GM12865 (cell line): ENCODE results near the gene DCTN3.

Source experiments
- DNase-seq: peaks from one replicate; pipeline ENCODE4 v3.0.0; 2010; ENCODE audit warnings: low read depth
- H3K4me3 ChIP-seq: 2 replicates; pipeline ENCODE4 v1.5.1; 2011; ENCODE audit warnings: mild to moderate bottlenecking, low read depth, low read length, control low read depth
- TF ChIP-seq, protein P1 (sequence below): IDR thresholded peaks from 2 replicates; pipeline ENCODE4 v1.5.1; 2011; ENCODE audit warnings: low read length, control low read depth, low read depth, inconsistent platforms; ENCODE audit not compliant: insufficient read depth; ENCODE audit errors: missing control alignments

Gene DCTN3

DNA sequence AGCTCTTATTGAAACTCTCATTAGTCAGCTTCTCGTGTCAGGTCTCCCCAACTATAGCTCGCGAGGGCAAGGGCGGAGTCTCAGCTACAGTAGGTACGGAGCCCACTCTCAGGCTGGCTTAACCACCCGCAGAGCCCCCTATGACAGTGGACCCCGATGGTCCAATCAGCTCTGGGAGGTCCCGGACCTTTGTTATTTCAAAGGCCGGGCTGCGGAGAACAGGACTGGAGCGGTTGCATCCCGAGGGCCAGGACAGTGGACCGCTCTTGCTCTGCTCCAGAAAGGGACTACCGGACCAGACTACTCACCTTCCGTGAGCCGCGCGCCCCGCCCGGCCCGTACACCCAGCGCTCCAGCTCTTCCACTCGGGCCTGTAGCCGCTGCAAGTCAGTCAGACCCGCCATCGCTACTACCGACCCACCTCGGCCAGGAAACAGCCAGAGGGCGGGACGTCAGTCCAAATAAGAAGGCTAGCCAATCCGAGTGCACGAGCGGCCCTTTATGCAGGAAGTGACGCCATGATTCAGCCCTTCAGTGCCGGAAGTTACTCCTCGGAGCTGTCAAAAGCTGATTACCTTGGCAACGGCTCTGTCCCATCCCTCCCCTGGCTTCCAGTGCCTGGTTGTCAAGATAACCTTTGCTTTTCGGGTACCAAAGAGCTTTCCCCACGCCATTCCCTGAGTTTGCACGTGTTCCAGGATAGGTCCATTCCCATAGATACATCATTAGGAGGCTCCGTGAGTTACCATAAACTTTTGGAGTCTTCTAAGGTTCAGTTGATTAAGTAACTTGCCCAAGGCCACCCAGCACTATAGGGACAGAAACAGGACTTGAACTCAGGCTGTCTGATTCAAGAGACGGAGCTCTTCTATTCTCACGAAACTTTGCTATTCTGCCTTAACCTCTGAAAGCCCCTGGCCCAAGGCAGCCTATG is at the start of gene DCTN3:
Gene DCTN3 (minus strand): TSS at position 435 of the 934 bp plus-strand sequence. CDS start 31 bp downstream, at position 404.
- TF ChIP-seq, protein P1, sequence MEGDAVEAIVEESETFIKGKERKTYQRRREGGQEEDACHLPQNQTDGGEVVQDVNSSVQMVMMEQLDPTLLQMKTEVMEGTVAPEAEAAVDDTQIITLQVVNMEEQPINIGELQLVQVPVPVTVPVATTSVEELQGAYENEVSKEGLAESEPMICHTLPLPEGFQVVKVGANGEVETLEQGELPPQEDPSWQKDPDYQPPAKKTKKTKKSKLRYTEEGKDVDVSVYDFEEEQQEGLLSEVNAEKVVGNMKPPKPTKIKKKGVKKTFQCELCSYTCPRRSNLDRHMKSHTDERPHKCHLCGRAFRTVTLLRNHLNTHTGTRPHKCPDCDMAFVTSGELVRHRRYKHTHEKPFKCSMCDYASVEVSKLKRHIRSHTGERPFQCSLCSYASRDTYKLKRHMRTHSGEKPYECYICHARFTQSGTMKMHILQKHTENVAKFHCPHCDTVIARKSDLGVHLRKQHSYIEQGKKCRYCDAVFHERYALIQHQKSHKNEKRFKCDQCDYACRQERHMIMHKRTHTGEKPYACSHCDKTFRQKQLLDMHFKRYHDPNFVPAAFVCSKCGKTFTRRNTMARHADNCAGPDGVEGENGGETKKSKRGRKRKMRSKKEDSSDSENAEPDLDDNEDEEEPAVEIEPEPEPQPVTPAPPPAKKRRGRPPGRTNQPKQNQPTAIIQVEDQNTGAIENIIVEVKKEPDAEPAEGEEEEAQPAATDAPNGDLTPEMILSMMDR: no peak
- H3K4me3 ChIP-seq: peak within 1 kb of the TSS; percentile 86
- DNase-seq: peak; percentile 96

DNA sequence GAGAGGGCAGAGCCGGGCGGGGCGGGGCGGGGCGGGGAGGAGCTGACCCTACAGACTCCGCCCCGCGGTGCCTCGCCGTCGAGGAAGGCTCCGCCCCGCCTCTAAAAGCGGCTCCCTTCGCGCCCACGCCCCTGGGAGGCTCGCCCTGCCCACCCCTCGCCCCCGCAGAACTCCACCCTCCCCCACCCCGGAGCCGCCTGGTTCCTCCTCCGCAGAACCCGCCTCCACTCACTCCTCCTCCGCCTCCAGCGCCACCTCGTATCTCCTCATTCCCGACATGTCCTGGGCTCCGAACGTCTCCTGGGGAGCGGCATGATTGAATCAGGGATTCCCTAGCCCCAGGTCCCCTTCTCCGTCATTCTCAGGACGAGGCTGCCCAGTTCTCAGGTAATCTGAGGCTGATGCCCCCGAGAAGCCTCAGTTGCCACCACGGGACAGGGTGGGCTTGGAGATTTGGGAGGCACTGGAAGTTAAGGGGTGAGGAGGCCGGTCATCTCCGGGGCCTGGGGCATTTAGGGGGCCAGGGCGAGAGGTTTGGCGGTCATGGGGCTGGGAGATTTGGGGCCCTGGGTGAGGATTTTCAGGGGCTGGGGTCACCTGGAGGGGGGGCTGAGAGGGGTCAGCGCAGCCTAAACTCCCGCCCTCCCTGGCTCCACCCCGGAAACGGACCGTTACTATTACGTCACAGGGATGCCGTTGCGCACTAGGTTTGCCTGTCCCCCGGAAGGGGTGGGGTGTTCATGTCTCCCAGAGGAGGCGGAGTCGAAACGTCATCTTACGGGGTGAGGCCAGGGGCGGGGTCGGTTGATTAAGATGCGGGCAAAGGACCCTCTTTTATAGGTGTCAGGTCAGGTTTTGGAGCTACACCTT is 45.3 kb upstream of the DCTN3 start:
- peak; percentile 91 for DNase-seq
- TF ChIP-seq, protein P1: no peak
- peak overlapping the region; percentile 81 for H3K4me3 ChIP-seq

DNA sequence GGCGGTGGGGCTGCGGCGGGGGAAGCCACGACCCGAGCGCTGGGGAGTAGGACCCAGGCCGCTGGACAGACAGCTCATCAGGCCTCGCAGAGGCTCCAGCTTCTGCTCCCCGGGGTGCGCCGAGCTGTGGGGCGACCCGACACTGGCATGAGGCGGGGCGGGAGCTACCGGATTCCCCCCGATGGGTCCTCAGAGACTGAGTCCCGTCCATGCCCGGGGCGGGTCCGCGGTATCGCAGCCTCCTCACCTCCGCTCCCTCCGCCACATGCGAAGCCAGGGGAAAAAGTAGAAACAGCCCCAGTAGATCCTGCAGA is 44.7 kb upstream of the DCTN3 start:
- H3K4me3 ChIP-seq: peak overlapping the region; percentile 81
- TF ChIP-seq, protein P1: no peak
- no peak for DNase-seq

DNA sequence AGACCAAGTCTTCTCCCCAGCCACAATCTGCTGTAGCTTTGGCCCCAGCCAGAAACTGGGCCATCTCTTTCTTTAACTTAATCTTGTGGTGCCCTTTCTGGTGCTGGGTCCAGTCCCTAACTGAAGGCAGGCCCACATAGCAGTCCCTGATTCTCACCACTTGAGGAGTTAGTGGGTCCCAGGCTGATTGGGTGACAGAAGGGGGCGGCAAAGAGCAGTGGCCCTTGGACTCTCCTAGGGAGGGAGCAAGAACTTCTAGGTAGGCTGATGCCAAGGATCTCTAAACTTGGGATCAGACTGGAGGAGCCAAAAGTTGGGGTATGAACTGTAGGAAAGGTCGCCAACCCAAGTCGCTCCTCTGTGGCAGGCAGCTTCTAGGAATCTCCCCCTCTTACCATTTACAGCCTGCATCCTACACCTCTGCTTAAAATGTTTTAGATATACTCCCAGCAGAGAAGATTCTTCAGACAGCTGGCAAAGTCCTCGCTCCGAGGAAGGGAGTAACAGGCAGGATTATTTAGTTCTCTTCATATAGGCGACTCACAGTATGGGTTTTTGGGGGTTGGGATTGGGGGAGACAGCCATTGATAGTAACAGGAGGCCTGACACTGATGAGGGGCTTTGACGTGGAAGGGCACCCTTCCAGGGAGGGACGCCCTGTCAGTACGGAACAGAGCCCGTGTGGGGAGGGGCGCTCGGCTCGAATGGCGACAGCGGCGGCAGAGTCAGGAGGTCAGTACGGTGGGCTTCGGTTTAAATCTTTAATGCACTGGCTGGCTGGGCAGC is 44.2 kb upstream of the DCTN3 start:
- peak overlapping the region; percentile 81 for H3K4me3 ChIP-seq
- TF ChIP-seq, protein P1: peak; percentile 96
- DNase-seq: peak; percentile 79

DNA sequence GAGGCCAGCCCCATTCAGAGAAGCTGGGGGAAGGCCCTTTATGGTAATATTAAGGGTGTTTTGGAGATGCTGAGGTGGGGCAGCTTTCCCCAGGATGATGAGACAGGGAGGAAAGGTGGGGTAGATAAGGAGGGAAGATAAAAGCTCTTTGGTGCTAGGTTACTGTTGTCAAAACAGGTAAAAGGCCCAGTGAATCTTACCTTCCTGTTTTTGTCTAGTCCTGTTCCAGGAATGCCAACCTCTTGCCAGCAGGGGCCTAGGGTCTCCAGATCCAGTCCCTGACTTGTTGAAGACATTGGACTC is 43.0 kb upstream of the DCTN3 start:
- TF ChIP-seq, protein P1: no peak
- H3K4me3 ChIP-seq: no peak overlapping the region
- DNase-seq: no peak

- TF ChIP-seq, protein P1: no peak
- no peak within 1 kb of the TSS for H3K4me3 ChIP-seq
- no peak for DNase-seq
Measured at GRCh38 chr9:34662526-34663302, 42.4 kb upstream of the DCTN3 start, which contains the start of gene CCL27. Gene CCL27, minus strand, starts transcription at chr9:34662657. Its CDS starts 24 bp downstream, at chr9:34662633.
